Osteoblast (primary cell): ENCODE results near the gene MRC2. TPM values are rescaled to one million over a fixed set of nuclear protein-coding genes. Genes with fewer than 3 reads are reported as not detected.
A peak's percentile ranks its signal among the peaks of the same experiment; 100 is the strongest.

Source experiments
- DNase-seq: peaks from one replicate; pipeline ENCODE4 v3.0.0; 2011; ENCODE audit warnings: low spot score, mixed read lengths; ENCODE audit not compliant: insufficient read length; ENCODE audit errors: missing footprints
- H2AFZ ChIP-seq: 2 replicates; pipeline ENCODE4 v1.6.0; 2011; ENCODE audit warnings: mild to moderate bottlenecking, low read length
- H3K27ac ChIP-seq: 2 replicates; pipeline ENCODE4 v1.5.1; 2011; ENCODE audit warnings: mild to moderate bottlenecking, low read depth, low read length, moderate library complexity
- H3K27me3 ChIP-seq: 2 replicates; pipeline ENCODE4 v1.6.0; 2012; ENCODE audit warnings: mild to moderate bottlenecking, control low read depth, inconsistent platforms, low read length, moderate library complexity; ENCODE audit not compliant: insufficient read depth
- H3K36me3 ChIP-seq: 2 replicates; pipeline ENCODE4 v1.5.1; 2011; ENCODE audit warnings: mild to moderate bottlenecking, low read length, control low read depth, moderate library complexity; ENCODE audit not compliant: insufficient read depth
- H3K4me1 ChIP-seq: 2 replicates; pipeline ENCODE4 v1.5.1; 2011; ENCODE audit warnings: mild to moderate bottlenecking, low read length, control low read depth, moderate library complexity; ENCODE audit not compliant: insufficient read depth
- H3K4me2 ChIP-seq: 2 replicates; pipeline ENCODE4 v1.6.0; 2011; ENCODE audit warnings: mild to moderate bottlenecking, low read length; ENCODE audit not compliant: insufficient read depth
- H3K4me3 ChIP-seq: fragments of 200-600 bp; sonication (generic); 3 replicates; pipeline ENCODE4 v1.5.1; 2012; ENCODE audit warnings: mild to moderate bottlenecking, low read length, inconsistent platforms; ENCODE audit not compliant: insufficient read depth
- H3K79me2 ChIP-seq: 2 replicates; pipeline ENCODE4 v1.6.0; 2012; ENCODE audit warnings: mild to moderate bottlenecking, low read length, control low read depth, inconsistent platforms; ENCODE audit not compliant: insufficient read depth
- H3K9me3 ChIP-seq: 2 replicates; pipeline ENCODE4 v1.5.1; 2011; ENCODE audit warnings: low read depth, low read length, control low read depth
- H4K20me1 ChIP-seq: 2 replicates; pipeline ENCODE4 v1.6.0; 2012; ENCODE audit warnings: mild to moderate bottlenecking, low read length, control low read depth; ENCODE audit not compliant: insufficient read depth
- CTCF ChIP-seq: IDR thresholded peaks from 2 replicates; pipeline ENCODE4 v1.5.1; 2011; ENCODE audit warnings: mild to moderate bottlenecking, low read depth, low read length, moderate library complexity; ENCODE audit errors: extremely low read depth
- total RNA-seq: library from RNA; depleted of rRNA; stranded (reverse); fragments of >200 nt; gene quantifications from 2 replicates; pipeline ENCODE4 v1.2.3, GENCODE V29; 2012

Gene MRC2
- total RNA-seq, 1 donor = 552 TPM

- H3K4me2 ChIP-seq = no peak overlapping the region
- H3K27ac ChIP-seq = no peak overlapping the region
- no peak for TF ChIP-seq CTCF
- H2AFZ ChIP-seq = no peak overlapping the region
- H3K4me3 ChIP-seq = no peak overlapping the region
- DNase-seq = no peak
- no peaks in the 10 kb centered on the region for H3K79me2 ChIP-seq
- H3K36me3 ChIP-seq = no peaks in the 10 kb centered on the region
- H3K4me1 ChIP-seq = peaks cover 28% of the 10 kb centered on the region
- H3K27me3 ChIP-seq = no peaks in the 10 kb centered on the region
- H3K9me3 ChIP-seq = no peaks in the 10 kb centered on the region
- no peaks in the 10 kb centered on the region for H4K20me1 ChIP-seq
These were observed 89.5 kb downstream of the MRC2 start for GRCh38 chr17:62716834-62717588.

DNA sequence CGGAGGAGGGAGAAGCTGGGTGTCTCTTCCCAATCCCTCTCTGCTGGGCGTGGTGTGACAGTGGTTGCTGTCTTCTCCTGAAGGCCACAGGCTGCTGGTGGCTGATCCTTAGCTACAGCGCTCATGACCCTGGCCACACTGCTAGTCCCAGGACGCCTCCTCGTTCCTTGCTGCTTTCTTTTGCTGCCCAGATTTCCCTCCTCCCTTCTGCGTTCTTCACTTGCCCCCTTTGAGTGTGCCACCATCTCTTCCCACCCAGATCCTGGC lies 90.1 kb downstream of the MRC2 start:
- DNase-seq = no peak
- Histone ChIP-seq H3K4me1 (peaks cover 22% of the 10 kb centered on the region), H3K9me3 (no peaks in the 10 kb centered on the region), H2AFZ (no peak overlapping the region), H3K36me3 (no peaks in the 10 kb centered on the region), H3K27me3 (no peaks in the 10 kb centered on the region), H3K4me3 (no peak overlapping the region), H4K20me1 (no peaks in the 10 kb centered on the region), H3K79me2 (no peaks in the 10 kb centered on the region), H3K27ac (no peak overlapping the region), H3K4me2 (no peak overlapping the region)
- TF ChIP-seq CTCF = no peak

GRCh38 chr17:62717889-62718288 lies 90.4 kb downstream of the MRC2 start:
- no peaks in the 10 kb centered on the region for H3K79me2 ChIP-seq
- H3K27ac ChIP-seq = no peak overlapping the region
- H3K27me3 ChIP-seq = no peaks in the 10 kb centered on the region
- no peak overlapping the region for H3K4me2 ChIP-seq
- H3K4me3 ChIP-seq = no peak overlapping the region
- H3K9me3 ChIP-seq = no peaks in the 10 kb centered on the region
- no peak for DNase-seq
- no peak for TF ChIP-seq CTCF
- no peaks in the 10 kb centered on the region for H4K20me1 ChIP-seq
- no peak overlapping the region for H2AFZ ChIP-seq
- H3K36me3 ChIP-seq = no peaks in the 10 kb centered on the region
- peaks cover 22% of the 10 kb centered on the region for H3K4me1 ChIP-seq

- no peaks in the 10 kb centered on the region for H3K27me3 ChIP-seq
- no peaks in the 10 kb centered on the region for H3K36me3 ChIP-seq
- no peak for TF ChIP-seq CTCF
- peak overlapping the region; percentile 19 for H3K4me2 ChIP-seq
- H3K9me3 ChIP-seq = no peaks in the 10 kb centered on the region
- peak overlapping the region; percentile 52 for H2AFZ ChIP-seq
- no peak for DNase-seq
- H3K79me2 ChIP-seq = no peaks in the 10 kb centered on the region
- no peaks in the 10 kb centered on the region for H4K20me1 ChIP-seq
- no peak overlapping the region for H3K4me3 ChIP-seq
- peaks cover 22% of the 10 kb centered on the region for H3K4me1 ChIP-seq
- no peak overlapping the region for H3K27ac ChIP-seq
These were observed 91.0 kb downstream of the MRC2 start for GRCh38 chr17:62718429-62718828.
